H1 (cell line): Measurements from ENCODE around the gene RASSF5. TPM values are rescaled to one million over a fixed set of nuclear protein-coding genes. Genes with fewer than 3 reads are reported as not detected.

Experiments
- CBX8 ChIP-seq: fragments of 300-800, 300-1000 bp; sonication (generic); IDR thresholded peaks from 2 replicates; pipeline ENCODE4 v1.7.1; 2016; ENCODE audit warnings: low read depth, low read length, borderline replicate concordance
- CHD7 ChIP-seq: fragments of 300-600 bp; sonication (generic); IDR thresholded peaks from 2 replicates; pipeline ENCODE4 v1.7.1; 2012; ENCODE audit warnings: low read length, moderate library complexity, mild to moderate bottlenecking, inconsistent platforms; ENCODE audit not compliant: insufficient replicate concordance
- GABPA ChIP-seq: IDR thresholded peaks from 2 replicates; pipeline ENCODE4 v1.6.1; 2011; ENCODE audit warnings: mild to moderate bottlenecking, low read length, moderate library complexity, borderline replicate concordance; ENCODE audit not compliant: insufficient read depth
- KDM5A ChIP-seq: fragments of 200-600 bp; IDR thresholded peaks from 2 replicates; pipeline ENCODE4 v1.7.1; 2012; ENCODE audit warnings: mild to moderate bottlenecking, low read length, inconsistent platforms, mixed read lengths
- USF2 ChIP-seq: IDR thresholded peaks from 2 replicates; pipeline ENCODE4 v1.6.1; 2011; ENCODE audit warnings: low read length, improper control_type of control experiment
- ZNF274 ChIP-seq: IDR thresholded peaks from 2 replicates; pipeline ENCODE4 v1.7.0; 2012; ENCODE audit warnings: low read length, borderline replicate concordance; ENCODE audit errors: extremely low read depth
- polyA plus RNA-seq, 7 experiments: library from polyadenylated mRNA; depleted of rRNA in 3 of 7; stranded (reverse) in 5 of 7; unstranded in 2 of 7; fragments of >200 nt in 5 of 7; fragments of 200-250 nt in 2 of 7; gene quantifications; 1 replicate in 5 of 7; 2 replicates in 1 of 7; 4 replicates in 1 of 7; pipeline versions ENCODE4 v1.2.1 to v1.2.3, GENCODE V29; 2011 to 2013; ENCODE audit warnings: missing spikeins in 2 of 7, mixed read lengths in 2 of 7
- total RNA-seq: library from RNA; stranded (reverse); fragmentation: NEBNext Ultra II Directional; extraction: Animal tissue kit (Norgen Biotek cat#: 25700); gene quantifications from 2 replicates; pipeline ENCODE4 v1.2.1, GENCODE V29; 2021

The RASSF5 gene
- total and polyA plus RNA-seq, 2 of the 8 experiments (the other 6 are each of a cell fraction or from before 2014, with no cell fraction given) = 0.82 to 1.8 TPM

GRCh38 chr1:206472024-206472423 is 35.3 kb upstream of the RASSF5 start (continued):
- TF ChIP-seq CBX8 (no peak), KDM5A (no peak), USF2 (no peak), CHD7 (no peak), GABPA (no peak), ZNF274 (no peak)
